ENCODE measurements around the gene HSD3B7.

DNA sequence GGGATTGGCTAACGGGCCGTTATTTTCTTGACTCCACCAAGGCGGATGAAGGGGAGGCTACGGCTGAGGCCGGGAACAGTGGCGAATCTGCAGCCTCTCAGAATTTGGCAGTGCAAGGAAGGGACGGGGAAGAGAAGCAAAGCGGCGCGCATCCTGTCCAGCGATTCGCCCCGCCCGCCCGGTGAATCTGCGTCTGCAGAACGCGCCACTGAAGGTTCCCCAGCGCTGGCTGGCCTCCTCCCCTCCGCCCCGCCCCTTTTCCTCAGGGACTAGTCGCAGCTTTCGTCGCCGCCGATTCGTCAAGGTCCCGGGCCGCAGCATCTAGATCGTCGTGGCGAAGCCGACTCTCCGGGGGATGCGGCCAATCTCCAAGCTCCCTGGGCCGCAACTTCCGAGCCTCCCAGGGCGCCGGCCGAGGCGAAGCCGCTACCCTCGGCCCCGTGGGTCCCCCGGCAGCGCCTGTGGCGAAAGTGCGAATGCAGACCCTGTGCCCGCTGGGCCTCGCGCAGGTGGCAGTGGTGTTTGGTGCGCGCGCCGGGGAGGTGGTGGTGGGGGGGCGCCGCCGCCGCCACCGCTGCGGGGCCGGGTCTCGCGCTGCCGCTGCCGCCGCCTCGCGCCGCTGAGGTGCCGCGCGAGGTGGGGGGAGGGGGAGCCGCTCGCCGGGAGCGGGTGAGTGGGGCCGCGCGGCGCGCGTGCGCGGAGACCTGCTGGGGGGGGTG is 27.4 kb upstream of the HSD3B7 start, which contains the start of gene SETD1A:
- TF ChIP-seq, protein P1, sequence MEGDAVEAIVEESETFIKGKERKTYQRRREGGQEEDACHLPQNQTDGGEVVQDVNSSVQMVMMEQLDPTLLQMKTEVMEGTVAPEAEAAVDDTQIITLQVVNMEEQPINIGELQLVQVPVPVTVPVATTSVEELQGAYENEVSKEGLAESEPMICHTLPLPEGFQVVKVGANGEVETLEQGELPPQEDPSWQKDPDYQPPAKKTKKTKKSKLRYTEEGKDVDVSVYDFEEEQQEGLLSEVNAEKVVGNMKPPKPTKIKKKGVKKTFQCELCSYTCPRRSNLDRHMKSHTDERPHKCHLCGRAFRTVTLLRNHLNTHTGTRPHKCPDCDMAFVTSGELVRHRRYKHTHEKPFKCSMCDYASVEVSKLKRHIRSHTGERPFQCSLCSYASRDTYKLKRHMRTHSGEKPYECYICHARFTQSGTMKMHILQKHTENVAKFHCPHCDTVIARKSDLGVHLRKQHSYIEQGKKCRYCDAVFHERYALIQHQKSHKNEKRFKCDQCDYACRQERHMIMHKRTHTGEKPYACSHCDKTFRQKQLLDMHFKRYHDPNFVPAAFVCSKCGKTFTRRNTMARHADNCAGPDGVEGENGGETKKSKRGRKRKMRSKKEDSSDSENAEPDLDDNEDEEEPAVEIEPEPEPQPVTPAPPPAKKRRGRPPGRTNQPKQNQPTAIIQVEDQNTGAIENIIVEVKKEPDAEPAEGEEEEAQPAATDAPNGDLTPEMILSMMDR (IDR thresholded peaks at IDR 0.05) = peak in 2 of 4 experiments; percentile 28 to 42
- peak; percentile 9 to 33 for TF ChIP-seq POLR2A (IDR thresholded peaks at IDR 0.05)
